Lung (tissue), 12 donors: ENCODE measurements around the gene ZBTB7A. TPM values are rescaled to one million over a fixed set of nuclear protein-coding genes. Genes with fewer than 3 reads are reported as not detected.
"Not testable (repeated sequence)": the region's sequence is repeated elsewhere in the genome, so short reads cannot be mapped to it uniquely, and the experiment has no call there.

Experiments
- ATAC-seq: fragments of 200-7000 bp; cut with Tn5 transposase; one replicate; pipeline ENCODE4 v1.9.1; 2020; ENCODE audit warnings: moderate number of reproducible peaks; ENCODE audit not compliant: insufficient read depth, low FRiP score
- DNase-seq, 3 donors: peaks; one replicate each; pipeline ENCODE4 v3.0.0-alpha.2; 2013 to 2017
- H3K27ac ChIP-seq, 2 donors: one replicate each; pipeline ENCODE4 v1.5.1; 2013; ENCODE audit warnings: mild to moderate bottlenecking in 2 of 2, moderate library complexity in 2 of 2, control low read depth in 1 of 2, inconsistent platforms in 1 of 2, low read depth in 1 of 2, low read length in 1 of 2
- H3K27me3 ChIP-seq, 3 donors: one replicate each; pipeline ENCODE4 v1.5.1; 2013; ENCODE audit warnings: low read length in 2 of 3; ENCODE audit not compliant: control insufficient read depth in 3 of 3, insufficient read depth in 3 of 3
- H3K36me3 ChIP-seq, 4 donors: one replicate each; pipeline ENCODE4 v1.5.1; 2013; ENCODE audit warnings: low read length in 4 of 4, mild to moderate bottlenecking in 1 of 4, moderate library complexity in 1 of 4; ENCODE audit not compliant: control insufficient read depth in 4 of 4, insufficient read depth in 4 of 4
- H3K4me1 ChIP-seq, 5 donors: one replicate each; pipeline ENCODE4 v1.5.1; 2013; ENCODE audit warnings: low read length in 5 of 5, mild to moderate bottlenecking in 2 of 5, moderate library complexity in 1 of 5; ENCODE audit not compliant: control insufficient read depth in 5 of 5, insufficient read depth in 5 of 5
- H3K4me3 ChIP-seq: one replicate; pipeline ENCODE4 v1.5.1; 2013; ENCODE audit warnings: mild to moderate bottlenecking, control low read depth, moderate library complexity
- H3K9ac ChIP-seq, 2 donors: one replicate each; pipeline ENCODE4 v1.5.1; 2013; ENCODE audit warnings: low read length in 2 of 2, control low read depth in 1 of 2; ENCODE audit not compliant: insufficient read depth in 1 of 2
- H3K9me3 ChIP-seq, 4 donors: one replicate each; pipeline ENCODE4 v1.5.1; 2013; ENCODE audit warnings: low read length in 3 of 4, mild to moderate bottlenecking in 1 of 4, moderate library complexity in 1 of 4; ENCODE audit not compliant: control insufficient read depth in 4 of 4, insufficient read depth in 3 of 4
- CTCF ChIP-seq: IDR thresholded peaks from 2 replicates; pipeline ENCODE4 v1.5.1; 2012; ENCODE audit warnings: mild to moderate bottlenecking; ENCODE audit errors: control extremely low read depth, extremely low read depth
- WGBS, 2 donors: extraction: QIAGEN DNeasy Blood & Tissue Kit; methylation state at CpG; one replicate each; pipeline ENCODE4 v1.1.7; 2013; 5-methylcytosine and 5-hydroxymethylcytosine counted together
- polyA plus RNA-seq, 2 donors: library from polyadenylated mRNA; stranded (reverse); fragments of 200-250 nt; gene quantifications; one replicate each; pipeline ENCODE4 v1.2.1, GENCODE V29; 2013
- total RNA-seq, 2 donors: library from RNA; depleted of rRNA in 1 of 2; stranded (reverse); fragments of >200 nt in 1 of 2; gene quantifications; one replicate each; pipeline ENCODE4 v1.2.1, GENCODE V29; 2014 to 2021
- donor health status: control.
- donor health status: control.
- donor health status: Bipolar disorder and iron deficiency.
- donor health status: healthy.
- donor health status: DM: yes; HTN: yes; CAD: no.

Gene ZBTB7A
- total and polyA plus RNA-seq, 4 donors, result 13.4 to 68.0 (median 19.5) TPM

- DNase-seq, H3K9ac ChIP-seq, H3K27ac ChIP-seq, H3K27me3 ChIP-seq, H3K4me1 ChIP-seq, ATAC-seq, H3K4me3 ChIP-seq, H3K9me3 ChIP-seq, H3K36me3 ChIP-seq: not testable (repeated sequence)
- 82 to 90% methylated on average over 29 of the region's 29 CpGs for WGBS, 2 donors
Measured at GRCh38 chr19:3998667-3999412, 67.9 kb downstream of the ZBTB7A start.

DNA sequence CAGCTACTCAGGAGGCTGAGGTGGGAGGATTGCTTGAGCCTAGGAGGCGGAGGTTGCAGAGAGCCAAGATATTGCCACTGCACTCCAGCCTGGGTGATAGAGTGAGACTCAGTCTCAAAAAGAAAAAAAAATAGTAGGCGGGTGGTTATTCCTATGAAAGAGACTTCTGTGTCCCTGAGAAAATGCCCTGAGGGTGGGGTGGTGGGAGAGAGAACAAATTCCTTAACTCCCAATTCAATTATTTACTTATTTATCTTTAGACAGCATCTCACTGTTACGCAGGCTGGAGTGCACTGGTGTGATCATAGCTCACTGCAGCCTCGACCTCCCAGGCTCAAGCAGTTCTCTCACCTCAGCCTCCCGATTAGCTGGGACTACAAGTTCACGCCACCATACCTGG is 71.1 kb downstream of the ZBTB7A start:
- H3K9me3 ChIP-seq, result no peaks in the 10 kb centered on the region
- H3K27ac ChIP-seq, result no peak overlapping the region
- no peaks in the 10 kb centered on the region for H3K27me3 ChIP-seq
- H3K9ac ChIP-seq, result no peak overlapping the region
- H3K36me3 ChIP-seq, result no peaks in the 10 kb centered on the region
- no peak for DNase-seq
- WGBS, 2 donors, result 85 to 91% methylated on average over 6 of the region's 6 CpGs
- H3K4me3 ChIP-seq, result no peak overlapping the region
- H3K4me1 ChIP-seq, result no peaks in the 10 kb centered on the region
- no peak for ATAC-seq
- no peak for TF ChIP-seq CTCF

Other genes with a start within 250 kb of the ZBTB7A start
- under 1 TPM; 0.21 to 0.34 TPM for gene ZFR2, start 197.9 kb downstream of the ZBTB7A start, total RNA-seq
- gene ZFR2, start 197.9 kb downstream of the ZBTB7A start, polyA plus RNA-seq, result under 1 TPM; 0.05 to 0.16 TPM
- gene ATCAY, start 186.2 kb downstream of the ZBTB7A start, total RNA-seq, result under 1 TPM in 1 of 2 donors, not detected in 1; 0.09 TPM
- gene ATCAY, start 186.2 kb downstream of the ZBTB7A start, polyA plus RNA-seq, result under 1 TPM in 1 of 2 donors, not detected in 1; under 0.01 TPM
- gene NMRK2, start 133.8 kb downstream of the ZBTB7A start, total RNA-seq, result 1 to 10 TPM in 1 of 2 donors, not detected in 1; 1.0 TPM
- gene NMRK2, start 133.8 kb downstream of the ZBTB7A start, polyA plus RNA-seq, result under 1 TPM; 0.13 to 0.26 TPM
- 10 to 100 TPM; 61.9 to 93.9 TPM for gene DAPK3, start 95.8 kb downstream of the ZBTB7A start, total RNA-seq
- gene DAPK3, start 95.8 kb downstream of the ZBTB7A start, polyA plus RNA-seq, result 10 to 100 TPM; 78.4 to 80.4 TPM
- 1,000 to 10,000 TPM; 1,474 to 1,934 TPM for gene EEF2, start 81.4 kb downstream of the ZBTB7A start, total RNA-seq
- 1,000 to 10,000 TPM in 1 of 2 donors, 100 to 1,000 TPM in 1; 994 to 1,216 TPM for gene EEF2, start 81.4 kb downstream of the ZBTB7A start, polyA plus RNA-seq
- gene PIAS4, start 59.2 kb downstream of the ZBTB7A start, total RNA-seq, result 10 to 100 TPM; 26.7 to 46.2 TPM
- gene PIAS4, start 59.2 kb downstream of the ZBTB7A start, polyA plus RNA-seq, result 10 to 100 TPM in 1 of 2 donors, 1 to 10 TPM in 1; 9.9 to 16.5 TPM
- 100 to 1,000 TPM in 1 of 2 donors, 10 to 100 TPM in 1; 63.6 to 146 TPM for gene MAP2K2, start 57.2 kb upstream of the ZBTB7A start, total RNA-seq
- gene MAP2K2, start 57.2 kb upstream of the ZBTB7A start, polyA plus RNA-seq, result 100 to 1,000 TPM; 120 to 181 TPM
- not detected for gene CREB3L3, start 86.7 kb upstream of the ZBTB7A start, total RNA-seq
- under 1 TPM in 1 of 2 donors, not detected in 1; 0.03 TPM for gene CREB3L3, start 86.7 kb upstream of the ZBTB7A start, polyA plus RNA-seq
- gene SIRT6, start 115.7 kb upstream of the ZBTB7A start, total RNA-seq, result 10 to 100 TPM; 10.2 to 29.3 TPM
- 10 to 100 TPM; 29.1 to 36.5 TPM for gene SIRT6, start 115.7 kb upstream of the ZBTB7A start, polyA plus RNA-seq
- 1 to 10 TPM; 1.1 to 1.5 TPM for gene ANKRD24, start 115.8 kb upstream of the ZBTB7A start, total RNA-seq
- gene ANKRD24, start 115.8 kb upstream of the ZBTB7A start, polyA plus RNA-seq, result 1 to 10 TPM in 1 of 2 donors, under 1 TPM in 1; 0.68 to 2.4 TPM
- gene EBI3, start 162.6 kb upstream of the ZBTB7A start, total RNA-seq, result 1 to 10 TPM; 4.1 to 5.9 TPM
- gene EBI3, start 162.6 kb upstream of the ZBTB7A start, polyA plus RNA-seq, result 10 to 100 TPM in 1 of 2 donors, 1 to 10 TPM in 1; 6.9 to 92.7 TPM
- gene YJU2, start 180.2 kb upstream of the ZBTB7A start, total RNA-seq, result 10 to 100 TPM; 11.2 to 24.1 TPM
- 10 to 100 TPM; 28.9 to 44.2 TPM for gene YJU2, start 180.2 kb upstream of the ZBTB7A start, polyA plus RNA-seq
- not detected for gene SHD, start 212.4 kb upstream of the ZBTB7A start, total RNA-seq
- gene SHD, start 212.4 kb upstream of the ZBTB7A start, polyA plus RNA-seq, result not detected
- gene TMIGD2, start 235.5 kb upstream of the ZBTB7A start, total RNA-seq, result 1 to 10 TPM in 1 of 2 donors, under 1 TPM in 1; 0.34 to 1.7 TPM
- gene TMIGD2, start 235.5 kb upstream of the ZBTB7A start, polyA plus RNA-seq, result 1 to 10 TPM in 1 of 2 donors, under 1 TPM in 1; 0.53 to 1.6 TPM
- 1 to 10 TPM in 1 of 2 donors, under 1 TPM in 1; 0.34 to 1.1 TPM for gene FSD1, start 237.7 kb upstream of the ZBTB7A start, total RNA-seq
- gene FSD1, start 237.7 kb upstream of the ZBTB7A start, polyA plus RNA-seq, result under 1 TPM; 0.31 to 0.63 TPM